ENCODE measurements around the gene MIPEP.
"Not testable (repeated sequence)": the region's sequence is repeated elsewhere in the genome, so short reads cannot be mapped to it uniquely, and the experiment has no call there.

The MIPEP gene

DNA sequence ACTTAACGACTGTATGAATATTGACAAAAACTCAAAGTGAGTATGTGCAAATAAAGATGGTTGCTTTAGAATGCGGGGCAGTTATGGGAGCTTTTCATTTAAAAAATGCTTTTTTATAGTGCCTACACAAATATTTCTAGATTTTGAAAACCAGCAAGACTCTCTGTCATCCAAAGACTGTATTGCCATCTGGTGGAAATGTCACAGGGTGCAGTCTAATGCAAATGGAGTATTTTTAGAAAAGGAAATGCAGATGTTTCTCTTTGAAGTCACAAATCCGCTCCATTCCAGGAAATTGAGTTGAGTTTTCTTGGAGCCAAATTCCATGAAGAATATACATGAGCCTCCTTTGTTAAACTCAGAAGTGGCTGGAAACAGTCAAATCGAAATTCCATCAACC is 10.4 kb upstream of the MIPEP start:
- no peaks in the 10 kb centered on the region for H3K9me3 ChIP-seq (ENCODE audit: low read length)
- H3K4me2 ChIP-seq (ENCODE audit: low read length): no peak overlapping the region
- H3K4me1 ChIP-seq (ENCODE audit: insufficient read depth, low read length, severe bottlenecking): no peaks in the 10 kb centered on the region
- no peaks in the 10 kb centered on the region for H4K20me1 ChIP-seq (ENCODE audit: insufficient read depth, low read length)
- no peaks in the 10 kb centered on the region for H3K27me3 ChIP-seq (ENCODE audit: insufficient read depth, low read length)
- no peak for TF ChIP-seq EZH2 (IDR thresholded peaks at IDR 0.05; ENCODE audit: borderline replicate concordance, low read length)
- TF ChIP-seq, protein P1, sequence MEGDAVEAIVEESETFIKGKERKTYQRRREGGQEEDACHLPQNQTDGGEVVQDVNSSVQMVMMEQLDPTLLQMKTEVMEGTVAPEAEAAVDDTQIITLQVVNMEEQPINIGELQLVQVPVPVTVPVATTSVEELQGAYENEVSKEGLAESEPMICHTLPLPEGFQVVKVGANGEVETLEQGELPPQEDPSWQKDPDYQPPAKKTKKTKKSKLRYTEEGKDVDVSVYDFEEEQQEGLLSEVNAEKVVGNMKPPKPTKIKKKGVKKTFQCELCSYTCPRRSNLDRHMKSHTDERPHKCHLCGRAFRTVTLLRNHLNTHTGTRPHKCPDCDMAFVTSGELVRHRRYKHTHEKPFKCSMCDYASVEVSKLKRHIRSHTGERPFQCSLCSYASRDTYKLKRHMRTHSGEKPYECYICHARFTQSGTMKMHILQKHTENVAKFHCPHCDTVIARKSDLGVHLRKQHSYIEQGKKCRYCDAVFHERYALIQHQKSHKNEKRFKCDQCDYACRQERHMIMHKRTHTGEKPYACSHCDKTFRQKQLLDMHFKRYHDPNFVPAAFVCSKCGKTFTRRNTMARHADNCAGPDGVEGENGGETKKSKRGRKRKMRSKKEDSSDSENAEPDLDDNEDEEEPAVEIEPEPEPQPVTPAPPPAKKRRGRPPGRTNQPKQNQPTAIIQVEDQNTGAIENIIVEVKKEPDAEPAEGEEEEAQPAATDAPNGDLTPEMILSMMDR (IDR thresholded peaks at IDR 0.05; ENCODE audit: low read length): peak; percentile 48; the same call in 1 of the 2 replicates
- H3K9ac ChIP-seq (ENCODE audit: low read length): no peak overlapping the region
- no peaks in the 10 kb centered on the region for H3K9me2 ChIP-seq (ENCODE audit: low read depth, low read length)
- H3F3A ChIP-seq (ENCODE audit: insufficient read depth, low read length): no peaks in the 10 kb centered on the region
- no peak overlapping the region for H3K27ac ChIP-seq (ENCODE audit: low read depth, low read length, poor library complexity, severe bottlenecking)
- no peaks in the 10 kb centered on the region for H3K79me2 ChIP-seq (ENCODE audit: insufficient read depth, low read length)
- H2AFZ ChIP-seq (ENCODE audit: low read length): no peak overlapping the region
- no peaks in the 10 kb centered on the region for H3K36me3 ChIP-seq (ENCODE audit: insufficient read depth, low read length)
- H3K4me3 ChIP-seq (ENCODE audit: low read depth, low read length, poor library complexity, severe bottlenecking): no peak overlapping the region

DNA sequence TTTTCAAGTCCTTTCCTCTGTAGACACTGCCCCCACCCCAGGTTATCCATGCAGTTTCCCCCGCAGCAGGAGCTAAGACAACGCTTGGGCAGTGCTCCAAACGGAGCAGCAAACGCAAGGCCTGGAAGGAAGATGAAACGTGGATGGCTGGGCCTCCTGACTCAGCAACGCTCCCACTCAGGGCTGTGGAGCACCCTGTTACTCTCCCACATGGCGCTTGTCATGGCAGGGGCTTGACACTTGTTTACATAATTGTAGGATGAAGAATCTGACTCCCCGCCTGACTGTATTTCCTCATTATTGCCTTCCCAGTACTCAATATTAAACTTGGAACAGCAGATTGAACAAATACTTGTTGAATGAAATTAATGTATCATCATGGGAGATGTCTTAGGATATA is 8.9 kb upstream of the MIPEP start:
- Histone ChIP-seq H3K9me2 (ENCODE audit: low read depth, low read length) (no peaks in the 10 kb centered on the region), H2AFZ (ENCODE audit: low read length) (no peak overlapping the region), H3K9ac (ENCODE audit: low read length) (no peak overlapping the region), H3K4me1 (ENCODE audit: insufficient read depth, low read length, severe bottlenecking) (no peaks in the 10 kb centered on the region), H3K36me3 (ENCODE audit: insufficient read depth, low read length) (no peaks in the 10 kb centered on the region), H4K20me1 (ENCODE audit: insufficient read depth, low read length) (no peaks in the 10 kb centered on the region), H3K79me2 (ENCODE audit: insufficient read depth, low read length) (no peaks in the 10 kb centered on the region), H3K4me2 (ENCODE audit: low read length) (no peak overlapping the region), H3K4me3 (ENCODE audit: low read depth, low read length, poor library complexity, severe bottlenecking) (no peak overlapping the region), H3F3A (ENCODE audit: insufficient read depth, low read length) (no peaks in the 10 kb centered on the region), H3K27me3 (ENCODE audit: insufficient read depth, low read length) (no peaks in the 10 kb centered on the region), H3K9me3 (ENCODE audit: low read length) (no peaks in the 10 kb centered on the region), H3K27ac (ENCODE audit: low read depth, low read length, poor library complexity, severe bottlenecking) (no peak overlapping the region)
- no peak for TF ChIP-seq EZH2 (IDR thresholded peaks at IDR 0.05; ENCODE audit: borderline replicate concordance, low read length)
- TF ChIP-seq, protein P1 (IDR thresholded peaks at IDR 0.05; ENCODE audit: low read length): no peak

DNA sequence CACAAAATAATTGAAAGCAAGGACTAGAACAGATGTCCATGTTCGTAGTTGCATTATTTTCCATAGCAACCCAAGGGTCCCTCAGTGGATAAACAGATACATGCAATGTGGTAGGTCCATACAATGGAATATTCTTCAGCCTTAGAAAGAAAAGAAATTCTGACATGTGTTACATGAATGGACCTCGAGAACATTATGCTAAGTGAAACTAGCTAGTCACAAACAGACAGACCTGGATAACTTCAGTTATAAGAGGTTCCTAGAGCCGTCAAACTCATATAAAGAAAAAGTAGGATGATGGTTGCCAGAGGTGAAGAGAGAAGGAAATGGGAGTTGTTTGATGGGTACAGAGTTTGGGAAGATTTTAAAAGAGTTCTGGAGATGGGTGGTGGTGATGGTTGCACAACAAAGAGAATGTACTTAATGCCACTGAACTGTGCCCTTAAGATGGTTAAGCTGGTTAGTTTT is 8.3 kb upstream of the MIPEP start, which contains the start of gene C1QTNF9B:
Gene C1QTNF9B (minus strand): TSS at position 51 of the 468 bp plus-strand sequence.
- not testable (repeated sequence) for H2AFZ ChIP-seq (ENCODE audit: low read length); H3K4me1 ChIP-seq (ENCODE audit: insufficient read depth, low read length, severe bottlenecking); H3K27me3 ChIP-seq (ENCODE audit: insufficient read depth, low read length); H3K27ac ChIP-seq (ENCODE audit: low read depth, low read length, poor library complexity, severe bottlenecking); H3K4me2 ChIP-seq (ENCODE audit: low read length); H4K20me1 ChIP-seq (ENCODE audit: insufficient read depth, low read length); H3K9me2 ChIP-seq (ENCODE audit: low read depth, low read length); H3F3A ChIP-seq (ENCODE audit: insufficient read depth, low read length); H3K9me3 ChIP-seq (ENCODE audit: low read length); H3K79me2 ChIP-seq (ENCODE audit: insufficient read depth, low read length); H3K4me3 ChIP-seq (ENCODE audit: low read depth, low read length, poor library complexity, severe bottlenecking); H3K9ac ChIP-seq (ENCODE audit: low read length); H3K36me3 ChIP-seq (ENCODE audit: insufficient read depth, low read length)

DNA sequence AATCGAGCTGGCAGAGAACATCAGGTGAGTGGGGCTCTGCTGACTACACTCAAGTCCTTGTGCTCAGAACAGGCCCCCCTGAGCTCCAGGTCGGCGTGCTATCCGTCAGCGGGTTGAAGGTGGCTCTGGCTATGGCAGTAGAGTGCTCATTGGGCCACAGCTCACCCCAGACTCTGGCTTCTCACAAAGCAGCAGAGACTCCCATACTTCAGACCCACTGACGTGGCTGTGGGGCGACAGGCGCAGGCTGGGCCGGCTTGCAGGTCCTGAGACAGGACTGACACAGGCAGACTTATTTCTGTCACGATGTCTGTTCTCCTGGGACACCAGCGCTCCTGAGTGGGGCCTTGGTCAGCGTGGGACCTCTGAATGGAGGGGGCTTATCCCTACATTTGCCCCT is 5.5 kb upstream of the MIPEP start:
- not testable (repeated sequence) for H2AFZ ChIP-seq (ENCODE audit: low read length); H3F3A ChIP-seq (ENCODE audit: insufficient read depth, low read length); H3K4me3 ChIP-seq (ENCODE audit: low read depth, low read length, poor library complexity, severe bottlenecking); H3K27ac ChIP-seq (ENCODE audit: low read depth, low read length, poor library complexity, severe bottlenecking); H3K27me3 ChIP-seq (ENCODE audit: insufficient read depth, low read length); H3K79me2 ChIP-seq (ENCODE audit: insufficient read depth, low read length); H3K9me2 ChIP-seq (ENCODE audit: low read depth, low read length); H3K4me2 ChIP-seq (ENCODE audit: low read length); H3K4me1 ChIP-seq (ENCODE audit: insufficient read depth, low read length, severe bottlenecking); H3K36me3 ChIP-seq (ENCODE audit: insufficient read depth, low read length); H4K20me1 ChIP-seq (ENCODE audit: insufficient read depth, low read length); H3K9ac ChIP-seq (ENCODE audit: low read length); H3K9me3 ChIP-seq (ENCODE audit: low read length)

DNA sequence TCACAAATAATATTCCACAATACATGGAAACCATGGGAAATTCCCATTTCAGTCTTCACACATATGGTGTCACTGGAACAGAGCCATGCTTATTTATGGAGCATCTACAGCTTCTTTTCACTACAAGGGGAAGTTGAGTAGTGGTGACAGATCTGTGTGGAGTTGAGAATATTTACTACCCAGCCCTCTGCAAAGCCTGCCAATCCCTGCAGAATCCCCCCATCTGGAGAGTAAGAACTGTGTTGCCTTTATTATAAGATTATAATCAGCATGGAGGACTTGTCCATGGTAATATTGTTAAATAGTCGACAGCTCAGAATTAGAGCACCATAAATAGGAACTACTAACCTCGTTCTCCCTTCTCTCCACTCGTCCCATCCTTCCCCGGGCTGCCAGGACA is 4.6 kb upstream of the MIPEP start:
- not testable (repeated sequence) for H3F3A ChIP-seq (ENCODE audit: insufficient read depth, low read length); H3K4me2 ChIP-seq (ENCODE audit: low read length); H3K9ac ChIP-seq (ENCODE audit: low read length); H3K27ac ChIP-seq (ENCODE audit: low read depth, low read length, poor library complexity, severe bottlenecking); H3K27me3 ChIP-seq (ENCODE audit: insufficient read depth, low read length); H3K9me2 ChIP-seq (ENCODE audit: low read depth, low read length); H3K4me1 ChIP-seq (ENCODE audit: insufficient read depth, low read length, severe bottlenecking); H3K79me2 ChIP-seq (ENCODE audit: insufficient read depth, low read length); H2AFZ ChIP-seq (ENCODE audit: low read length); H4K20me1 ChIP-seq (ENCODE audit: insufficient read depth, low read length); H3K36me3 ChIP-seq (ENCODE audit: insufficient read depth, low read length); H3K4me3 ChIP-seq (ENCODE audit: low read depth, low read length, poor library complexity, severe bottlenecking); H3K9me3 ChIP-seq (ENCODE audit: low read length)

Data from OCI-LY1 (cell line).